Right cardiac atrium (tissue), 5 donors: Measurements from ENCODE around the gene AFG3L2. TPM values are rescaled to one million over a fixed set of nuclear protein-coding genes. Genes with fewer than 3 reads are reported as not detected.
A peak's percentile ranks its signal among the peaks of the same experiment; 100 is the strongest.
"Not testable (repeated sequence)": the region's sequence is repeated elsewhere in the genome, so short reads cannot be mapped to it uniquely, and the experiment has no call there.

Experiments
- ATAC-seq, 2 donors: fragments of 200-7000 bp; cut with Tn5 transposase; one replicate each; pipeline versions ENCODE4 v1.8.0 to v1.9.1; 2020; ENCODE audit warnings: moderate library complexity in 2 of 2, mild to moderate bottlenecking in 1 of 2
- DNase-seq, 3 donors: peaks; one replicate each; pipeline ENCODE4 v3.0.0-alpha.2; 2020
- H3K27ac ChIP-seq: one replicate; pipeline ENCODE4 v1.5.1; 2013; ENCODE audit warnings: mild to moderate bottlenecking, low read length, control low read depth, moderate library complexity
- H3K27me3 ChIP-seq: one replicate; pipeline ENCODE4 v1.6.1; 2013; ENCODE audit not compliant: control insufficient read depth, insufficient read depth
- H3K4me1 ChIP-seq: one replicate; pipeline ENCODE4 v1.6.1; 2013; ENCODE audit warnings: low read length; ENCODE audit not compliant: control insufficient read depth, insufficient read depth
- H3K4me3 ChIP-seq: one replicate; pipeline ENCODE4 v1.5.1; 2013; ENCODE audit warnings: low read length, control low read depth
- H3K9me3 ChIP-seq: one replicate; pipeline ENCODE4 v1.6.1; 2013; ENCODE audit warnings: low read length; ENCODE audit not compliant: control insufficient read depth
- WGBS: extraction: QIAGEN DNeasy Blood & Tissue Kit; methylation state at CpG from one replicate; pipeline ENCODE4 v1.1.7; 2013; 5-methylcytosine and 5-hydroxymethylcytosine counted together
- intact Hi-C, 4 donors: fragments of 100-400 bp; cut with DNase I; formaldehyde crosslinking; loops; one replicate each; pipeline versions ENCODE4 v1.11.0 to v1.14.0; 2022 to 2023
- polyA plus RNA-seq: library from polyadenylated mRNA; stranded (reverse); fragments of 200-250 nt; gene quantifications from one replicate; pipeline ENCODE4 v1.2.3, GENCODE V29; 2013
- total RNA-seq, 4 donors: library from RNA; stranded (reverse); fragmentation: NEBNext Ultra II Directional; extraction: Animal tissue kit (Norgen Biotek cat#: 25700); gene quantifications; one replicate each; pipeline ENCODE4 v1.2.1, GENCODE V29; 2021
- donor health status: healthy with polysubstance abuse.
- donor health status: DM: no; HTN: yes; CAD: no.
- donor health status: DM: no; HTN: no; CAD: no.
- donor health status: DM: no; HTN: yes; CAD: no; lungs with severe emphysema.
- donor health status: DM: yes; HTN: yes; CAD: no.

The AFG3L2 gene
- total and polyA plus RNA-seq, 5 donors, result 53.3 to 88.4 (median 75.9) TPM

DNA sequence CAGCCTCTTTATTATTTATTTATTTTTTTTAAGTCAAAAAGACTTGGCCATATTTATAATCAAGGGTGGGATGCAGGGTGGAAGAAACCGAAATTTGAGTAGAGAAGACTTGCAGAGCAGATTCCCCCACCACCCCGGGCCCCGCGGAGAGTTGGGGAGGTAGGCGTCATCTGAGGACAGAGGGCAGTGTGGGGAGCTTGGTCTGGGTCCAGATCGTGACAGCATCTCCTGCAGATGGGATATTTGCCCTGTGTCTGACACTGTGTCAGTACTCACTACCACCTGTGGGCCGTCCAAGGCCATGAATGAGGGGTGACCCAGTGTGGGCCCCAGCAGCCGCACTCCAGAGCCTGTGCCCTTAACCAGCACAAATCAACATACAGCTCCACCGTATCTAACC is 20.2 kb upstream of the AFG3L2 start:
- H3K4me3 ChIP-seq, result no peak overlapping the region
- H3K27me3 ChIP-seq, result no peaks in the 10 kb centered on the region
- no peak overlapping the region for H3K27ac ChIP-seq
- no peaks in the 10 kb centered on the region for H3K9me3 ChIP-seq
- intact Hi-C loops, result no loop called here
- 90% methylated on average over 9 of the region's 9 CpGs for WGBS
- ATAC-seq (no peak), DNase-seq (no peak)
- H3K4me1 ChIP-seq, result no peaks in the 10 kb centered on the region

DNA sequence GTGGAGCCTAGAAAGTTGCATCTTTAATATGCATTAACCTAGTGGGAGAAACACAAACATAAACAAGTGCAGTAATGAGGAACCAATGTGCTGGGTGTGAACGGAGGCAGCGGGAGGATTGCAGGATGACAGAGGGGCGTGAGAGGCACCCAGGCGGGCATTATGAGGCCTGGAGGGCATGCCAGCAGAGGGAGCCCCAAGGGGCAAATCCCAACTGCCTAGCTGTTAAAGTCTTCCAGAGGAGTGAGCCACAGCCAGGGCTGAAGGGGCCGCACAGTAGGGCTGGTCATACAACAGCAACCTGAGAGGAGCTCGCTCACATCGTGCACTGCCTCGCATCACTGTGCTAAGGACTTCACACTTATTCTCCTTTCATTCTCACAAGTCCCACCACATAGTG is 17.4 kb upstream of the AFG3L2 start:
- Histone ChIP-seq H3K27ac (no peak overlapping the region), H3K9me3 (no peaks in the 10 kb centered on the region), H3K4me1 (no peaks in the 10 kb centered on the region), H3K4me3 (no peak overlapping the region), H3K27me3 (no peaks in the 10 kb centered on the region)
- intact Hi-C loops, result loop anchor here in 1 of 4 donors (5.0 kb wide), 1 partner anchor 268 kb away; no protein-coding TSS in a partner anchor
- ATAC-seq (peak in 1 of 2 donors; percentile 25), DNase-seq (no peak)
- 59% methylated on average over 8 of the region's 8 CpGs for WGBS

- intact Hi-C loops, result loop anchor here in 2 of 4 donors (2.0 to 5.0 kb wide), 2 partner anchors 265 to 268 kb away; partner anchors contain the start of gene SPIRE1 (in 1 of the 2)
These were observed 17.0 kb upstream of the AFG3L2 start for GRCh38 chr18:12393998-12394397.

DNA sequence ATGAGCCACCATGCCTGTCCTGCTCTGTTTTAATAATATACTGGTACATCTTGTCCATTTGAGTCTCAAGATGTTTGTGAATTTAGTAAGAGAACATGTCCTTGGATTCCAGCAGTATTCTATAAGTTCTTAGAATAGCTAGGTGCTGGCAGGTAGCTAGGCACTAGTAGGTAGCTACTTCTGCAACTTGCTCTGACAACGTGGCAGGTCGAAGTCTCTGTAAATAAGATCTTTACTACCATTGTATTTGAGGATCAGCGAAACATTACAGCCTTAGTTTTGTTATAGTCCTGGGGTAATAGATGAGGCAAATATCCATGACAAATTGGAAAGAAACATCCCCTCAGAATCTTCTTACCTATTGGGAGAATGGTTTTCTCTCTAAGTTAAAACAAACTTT is 16.5 kb upstream of the AFG3L2 start:
- Histone ChIP-seq H3K9me3 (no peaks in the 10 kb centered on the region), H3K4me1 (no peaks in the 10 kb centered on the region), H3K27ac (no peak overlapping the region), H3K4me3 (no peak overlapping the region), H3K27me3 (no peaks in the 10 kb centered on the region)
- ATAC-seq, result no peak
- DNase-seq, result no peak
- 88% methylated on average over 3 of the region's 3 CpGs for whole genome bisulfite sequencing
- intact Hi-C loops, result loop anchor here in 2 of 4 donors (2.0 to 5.0 kb wide), 2 partner anchors 265 to 269 kb away; partner anchors contain the start of gene SPIRE1 (in 1 of the 2)

More at GRCh38 chr18:12393998-12394397, 17.0 kb upstream of the AFG3L2 start:
- 77% methylated on average over 6 of the region's 6 CpGs for WGBS
- H3K4me3 ChIP-seq, result no peak overlapping the region
- no peaks in the 10 kb centered on the region for H3K9me3 ChIP-seq
- H3K27ac ChIP-seq, result no peak overlapping the region
- DNase-seq (no peak), ATAC-seq (no peak)
- H3K4me1 ChIP-seq, result no peaks in the 10 kb centered on the region
- no peaks in the 10 kb centered on the region for H3K27me3 ChIP-seq

GRCh38 chr18:12391487-12392165 is 14.6 kb upstream of the AFG3L2 start:
- Histone ChIP-seq H3K27ac (no peak overlapping the region), H3K9me3 (no peaks in the 10 kb centered on the region), H3K4me1 (no peaks in the 10 kb centered on the region), H3K27me3 (no peaks in the 10 kb centered on the region), H3K4me3 (no peak overlapping the region)
- WGBS, result 13% methylated on average over 9 of the region's 9 CpGs
- DNase-seq (peak in 2 of 3 donors; percentile 38 to 80), ATAC-seq (peak; percentile 93)
- intact Hi-C loops, result loop anchor here in 3 of 4 donors (2.0 to 5.0 kb wide), 3 partner anchors 267 to 271 kb away; partner anchors contain the start of gene SPIRE1 (in 1 of the 3)

- DNase-seq (no peak), ATAC-seq (no peak)
- H3K27ac ChIP-seq, result no peak overlapping the region
- no peak overlapping the region for H3K4me3 ChIP-seq
- intact Hi-C loops, result no loop called here
- no peaks in the 10 kb centered on the region for H3K9me3 ChIP-seq
- WGBS, result 88% methylated on average over 3 of the region's 3 CpGs
- H3K4me1 ChIP-seq, result no peaks in the 10 kb centered on the region
- no peaks in the 10 kb centered on the region for H3K27me3 ChIP-seq
These were observed 11.4 kb upstream of the AFG3L2 start for GRCh38 chr18:12388442-12388841.

DNA sequence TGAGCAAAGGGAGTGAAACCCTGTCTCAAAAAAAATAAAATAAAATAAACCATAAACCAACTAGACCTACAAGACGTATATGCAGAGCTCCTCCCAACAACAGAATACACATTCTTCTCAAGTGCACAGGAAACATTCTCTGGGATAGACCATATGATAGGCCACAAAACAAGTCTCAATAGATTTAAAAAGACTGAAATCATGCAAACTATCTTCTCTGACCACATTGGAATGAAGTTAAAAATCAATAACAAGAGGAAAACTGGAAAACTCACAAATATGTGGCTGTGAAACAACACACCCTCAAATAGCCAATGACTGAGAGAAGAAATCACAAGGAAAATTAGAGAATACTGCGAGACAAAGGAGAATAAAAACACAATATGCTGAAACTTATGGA is 7.2 kb upstream of the AFG3L2 start:
- H3K4me1 ChIP-seq, result no peaks in the 10 kb centered on the region
- H3K9me3 ChIP-seq, result no peaks in the 10 kb centered on the region
- no peak for DNase-seq
- WGBS, result 73% methylated on average over 2 of the region's 2 CpGs
- H3K27ac ChIP-seq, result no peak overlapping the region
- intact Hi-C loops, result no loop called here
- H3K4me3 ChIP-seq, result no peak overlapping the region
- ATAC-seq, result no peak
- no peaks in the 10 kb centered on the region for H3K27me3 ChIP-seq

- H3K9me3 ChIP-seq, H3K27ac ChIP-seq, ATAC-seq, H3K27me3 ChIP-seq, H3K4me3 ChIP-seq, H3K4me1 ChIP-seq, intact Hi-C loops, DNase-seq: not testable (repeated sequence)
- 95% methylated on average over 5 of the region's 5 CpGs for WGBS
These were observed 6.7 kb upstream of the AFG3L2 start for GRCh38 chr18:12383759-12384158.

- intact Hi-C loops, H3K9me3 ChIP-seq, H3K27me3 ChIP-seq, ATAC-seq, H3K4me1 ChIP-seq, H3K27ac ChIP-seq, H3K4me3 ChIP-seq, DNase-seq: not testable (repeated sequence)
- 84% methylated on average over 7 of the region's 7 CpGs for WGBS
These were observed 5.3 kb upstream of the AFG3L2 start for GRCh38 chr18:12382221-12382814.

GRCh38 chr18:12378198-12378558 is 1.2 kb upstream of the AFG3L2 start:
- not testable (repeated sequence) for H3K27me3 ChIP-seq, H3K4me1 ChIP-seq, H3K27ac ChIP-seq, H3K4me3 ChIP-seq, H3K9me3 ChIP-seq, DNase-seq, ATAC-seq
- intact Hi-C loops, result loop anchor here in 1 of 4 donors (10.0 kb wide), 1 partner anchor 63 kb away; no protein-coding TSS in a partner anchor
- 77% methylated on average over 5 of the region's 5 CpGs for WGBS

DNA sequence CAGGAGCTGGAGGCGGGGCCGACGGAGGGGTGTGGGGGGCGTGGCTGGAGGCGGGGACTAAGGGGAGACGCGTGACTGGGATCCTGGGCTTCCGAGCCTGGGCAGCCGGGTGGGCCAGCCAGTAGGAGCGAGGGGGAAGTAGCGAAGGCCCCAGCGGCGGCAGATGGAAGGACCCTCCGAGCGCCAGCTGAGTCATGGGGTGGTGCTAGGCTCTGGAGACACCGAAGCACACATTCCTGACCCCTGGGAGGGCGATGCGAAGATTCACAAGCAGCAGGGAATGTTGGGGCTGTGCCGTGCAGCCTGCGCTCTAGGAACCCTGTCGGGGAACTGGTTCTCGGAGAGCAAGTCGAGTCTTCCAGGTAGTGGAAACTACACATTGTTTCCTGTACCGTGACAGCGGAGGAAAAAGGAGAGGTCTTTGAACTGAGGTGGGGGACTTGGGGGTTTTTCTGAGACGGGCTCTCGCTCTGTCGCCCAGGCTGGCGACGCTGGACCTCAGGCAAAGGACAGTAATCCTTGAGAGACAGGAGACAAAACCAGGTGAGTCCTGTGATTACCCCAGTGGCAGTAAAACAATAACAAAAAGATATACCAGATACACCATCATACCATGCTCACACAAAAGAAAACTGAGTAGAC is 650 bp upstream of the AFG3L2 start:
- peaks cover 8% of the 10 kb centered on the region for H3K4me1 ChIP-seq

More for the DNA sequence above, 650 bp upstream of the AFG3L2 start:
- intact Hi-C loops, result loop anchor here in 1 of 4 donors (10.0 kb wide), 1 partner anchor 63 kb away; no protein-coding TSS in a partner anchor
- peak in 1 of 3 donors; percentile 100 for DNase-seq
- ATAC-seq, result peak in 1 of 2 donors; percentile 95
- peak overlapping the region; percentile 50 for H3K4me3 ChIP-seq
- H3K9me3 ChIP-seq, result no peaks in the 10 kb centered on the region
- H3K27me3 ChIP-seq, result no peaks in the 10 kb centered on the region
- peak overlapping the region; percentile 82 for H3K27ac ChIP-seq
- 2% methylated on average over 30 of the region's 30 CpGs for WGBS
